Stimulated activated CD8-positive, alpha-beta memory T cell treated with anti-CD3 and anti-CD28 coated beads, Interleukin-2, amount 100 ng/mL, for 48 hours (primary cell): ENCODE data around the gene AGMO.

Experiments used
- DNase-seq, 2 donors: peaks; one replicate each; pipeline ENCODE4 v3.0.0-alpha.2; 2020; ENCODE audit warnings: low read depth in 2 of 2

The AGMO gene

GRCh38 chr7:15457990-15458955 is 103.5 kb downstream of the AGMO start:
- no peak for DNase-seq

GRCh38 chr7:15452670-15453069 is 109.1 kb downstream of the AGMO start:
- DNase-seq, result no peak

GRCh38 chr7:15446722-15447121 is 115.1 kb downstream of the AGMO start:
- no peak for DNase-seq

- no peak for DNase-seq
These were observed 115.5 kb downstream of the AGMO start for GRCh38 chr7:15446280-15446679.

- DNase-seq, result no peak
These were observed 119.9 kb downstream of the AGMO start for GRCh38 chr7:15441915-15442314.

DNA sequence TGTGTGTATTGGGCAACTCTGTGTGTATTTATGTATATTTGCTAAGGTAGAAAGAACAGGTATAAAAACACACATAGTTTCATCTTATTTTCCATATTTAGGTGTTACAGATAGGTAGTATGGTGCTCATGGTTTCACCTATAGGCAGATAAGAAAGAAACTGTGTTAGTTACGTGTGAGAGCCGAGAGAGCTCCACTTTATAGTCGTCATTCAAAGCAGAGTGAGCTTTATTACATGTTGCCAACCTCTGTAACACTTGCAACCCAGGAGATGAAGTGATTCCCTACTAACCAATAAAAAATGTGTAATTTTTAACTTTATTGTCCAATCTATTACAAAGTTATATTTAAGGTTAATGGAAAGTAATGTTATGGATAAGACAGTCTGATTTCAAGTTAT is 121.3 kb downstream of the AGMO start:
- no peak for DNase-seq

DNA sequence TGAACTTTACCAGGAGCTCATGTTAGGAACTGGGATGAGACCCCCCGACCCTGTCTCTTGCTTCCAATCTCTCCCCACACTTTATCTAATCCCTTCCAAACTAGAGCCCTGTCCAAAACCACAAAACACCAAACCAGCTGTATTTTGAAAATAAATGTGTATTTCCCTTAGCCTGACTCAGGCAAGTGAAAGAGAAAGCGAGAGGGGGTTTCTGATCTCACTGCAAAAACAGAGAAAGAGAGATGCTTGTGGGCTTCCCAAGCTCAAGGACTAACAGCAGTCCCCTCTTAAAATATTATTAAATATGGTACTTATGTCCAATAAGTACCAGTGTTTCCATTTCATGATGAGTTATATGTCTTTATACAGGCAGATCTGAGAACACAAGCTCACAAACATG is 122.0 kb downstream of the AGMO start:
- DNase-seq, result no peak

GRCh38 chr7:15433151-15433550 is 128.7 kb downstream of the AGMO start:
- no peak for DNase-seq

DNA sequence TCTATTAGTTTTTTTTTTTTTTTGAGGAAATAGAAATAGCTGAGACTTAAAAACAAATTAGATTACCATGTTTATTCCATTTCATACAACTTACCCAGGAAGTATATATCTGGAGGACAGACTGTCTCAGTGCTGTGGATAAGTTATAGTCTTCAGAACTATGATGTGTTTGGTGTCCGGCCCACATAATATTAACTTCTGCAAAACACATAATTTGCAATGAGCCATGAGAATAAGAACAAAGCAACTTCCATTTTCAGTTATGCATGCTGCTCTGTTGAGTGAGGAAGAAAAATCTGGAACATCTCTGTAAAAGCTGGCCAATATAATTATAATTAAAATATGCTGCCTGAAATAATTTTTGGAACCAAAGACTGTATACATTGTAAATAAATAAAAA is 130.9 kb downstream of the AGMO start:
- no peak for DNase-seq

DNA sequence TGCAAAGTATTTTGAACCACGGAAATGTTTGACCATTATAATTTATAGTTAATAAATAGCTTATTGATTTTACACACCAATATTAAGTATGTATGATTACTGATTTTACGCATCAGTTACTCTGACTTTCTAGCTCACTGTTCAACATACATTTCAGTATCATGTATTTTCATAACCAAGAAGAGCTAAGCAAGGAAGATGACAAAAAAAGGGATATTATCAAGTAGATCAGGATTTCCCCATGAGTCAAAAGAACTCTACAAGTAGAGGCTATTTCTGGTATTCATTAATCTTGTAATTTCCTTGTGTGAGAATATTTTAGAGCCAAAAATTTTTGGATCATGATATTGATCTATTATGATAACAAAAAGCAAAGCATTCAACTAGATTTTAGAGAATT is 131.6 kb downstream of the AGMO start:
- no peak for DNase-seq

DNA sequence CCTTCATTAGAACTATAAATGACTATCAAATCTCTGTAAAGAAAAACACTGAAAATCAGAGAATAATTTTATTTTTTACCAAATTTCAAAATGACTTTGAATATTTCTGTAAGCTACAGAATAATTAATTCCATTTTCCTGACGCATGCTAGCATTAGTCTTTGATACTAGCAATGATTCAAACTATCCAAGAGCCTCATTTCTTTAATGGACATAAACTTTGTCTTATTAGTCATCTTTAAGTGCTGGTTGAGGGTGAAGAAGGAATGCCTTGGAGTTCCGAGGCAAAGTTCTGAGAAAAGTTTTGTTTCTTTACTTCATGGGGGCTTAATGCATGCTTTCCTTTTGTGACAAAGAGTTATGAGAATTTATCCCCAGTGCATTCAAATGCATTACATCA is 137.3 kb downstream of the AGMO start:
- DNase-seq, result no peak

GRCh38 chr7:15419596-15419995 is 142.2 kb downstream of the AGMO start:
- DNase-seq, result no peak

GRCh38 chr7:15418264-15418663 is 143.6 kb downstream of the AGMO start:
- no peak for DNase-seq

- no peak for DNase-seq
These were observed 144.3 kb downstream of the AGMO start for GRCh38 chr7:15417341-15417988.

DNA sequence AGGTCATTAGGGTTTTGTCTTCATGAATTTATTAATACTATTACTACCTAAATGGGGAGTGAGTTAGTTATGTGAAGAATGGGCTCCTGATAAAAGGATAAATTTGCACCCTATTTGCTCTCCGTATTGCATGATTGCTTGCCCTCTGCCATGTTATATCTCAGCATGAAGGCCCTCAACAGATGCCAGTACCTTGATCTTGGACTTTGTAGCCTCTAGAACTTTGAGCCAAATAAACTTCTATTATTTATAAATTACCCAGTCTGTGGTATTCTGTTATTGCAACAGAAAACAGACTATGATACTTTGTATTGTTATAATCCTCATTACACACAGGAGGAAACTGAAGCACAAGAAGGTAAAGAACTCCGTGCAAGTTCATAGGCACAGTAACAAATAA is 150.8 kb downstream of the AGMO start:
- DNase-seq, result no peak

GRCh38 chr7:15407910-15408309 is 153.9 kb downstream of the AGMO start:
- DNase-seq, result no peak

DNA sequence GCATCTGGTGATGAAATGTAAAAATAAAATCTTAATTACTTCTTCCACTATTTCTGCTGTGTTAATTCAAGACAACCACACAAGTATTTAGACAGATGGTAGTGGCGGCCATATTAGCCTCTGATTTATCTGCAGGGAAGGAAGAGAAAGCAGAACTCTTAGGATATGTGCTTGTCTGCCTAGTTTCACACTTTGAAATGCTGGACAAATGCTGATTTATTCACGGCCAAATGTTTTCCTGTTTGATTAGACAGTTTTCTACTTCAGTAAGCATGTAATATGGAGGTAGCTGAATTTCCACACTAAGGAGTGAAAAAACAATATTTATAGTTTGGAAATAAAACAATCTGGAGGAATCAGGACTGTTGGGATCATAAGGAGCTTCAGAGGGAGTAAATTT is 158.1 kb downstream of the AGMO start:
- DNase-seq, result no peak

GRCh38 chr7:15403315-15403714 is 158.5 kb downstream of the AGMO start:
- DNase-seq, result no peak

GRCh38 chr7:15402436-15403136 is 159.2 kb downstream of the AGMO start:
- no peak for DNase-seq

DNA sequence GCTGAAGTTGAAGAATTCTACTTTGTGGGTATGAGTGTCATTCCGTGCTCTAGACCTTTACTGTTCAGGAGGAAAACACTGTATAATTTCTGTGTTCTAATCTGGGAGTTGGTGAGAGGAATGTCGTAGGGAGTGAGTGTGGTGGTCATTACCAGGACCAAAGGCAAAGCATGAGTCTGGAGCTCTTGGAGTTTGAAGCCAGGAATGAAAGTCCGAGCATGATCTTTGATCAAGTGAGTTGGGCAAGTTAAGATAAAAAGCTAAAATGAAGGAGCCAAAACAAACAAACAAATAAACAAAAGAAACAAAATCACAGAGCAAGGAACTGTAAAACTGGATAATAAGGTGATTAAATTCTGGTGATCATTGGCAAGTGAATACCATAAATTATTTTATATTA is 161.4 kb downstream of the AGMO start:
- no peak for DNase-seq

GRCh38 chr7:15399441-15399840 is 162.4 kb downstream of the AGMO start:
- DNase-seq, result no peak

- DNase-seq, result no peak
These were observed 163.7 kb downstream of the AGMO start for GRCh38 chr7:15397922-15398760.
